Omental fat pad (tissue), 4 donors: ENCODE results near the gene USH1G. TPM values are rescaled to one million over a fixed set of nuclear protein-coding genes. Genes with fewer than 3 reads are reported as not detected.

Source experiments
- ATAC-seq: fragments of 150-250 bp; one replicate; pipeline ENCODE4 v1.9.1; 2016; ENCODE audit warnings: mild to moderate bottlenecking, moderate library complexity; ENCODE audit not compliant: low FRiP score
- DNase-seq: peaks from one replicate; pipeline ENCODE4 v3.0.0-alpha.2; 2019; ENCODE audit warnings: low spot score
- CTCF ChIP-seq, 3 donors: fragments of 450-650 bp; IDR thresholded peaks; one replicate each; pipeline ENCODE4 v1.5.1; 2016 to 2017; ENCODE audit warnings: antibody characterized with exemption in 3 of 3, mild to moderate bottlenecking in 3 of 3, moderate library complexity in 2 of 3
- total RNA-seq, 4 donors: library from RNA; depleted of rRNA; stranded (reverse); fragments of >200 nt; gene quantifications; one replicate each; pipeline ENCODE4 v1.1.0, GENCODE V29; 2016

Gene USH1G
- total RNA-seq, 4 donors from 2014 or later = not detected

- no peak for DNase-seq
- ATAC-seq = no peak
- TF ChIP-seq CTCF (IDR thresholded peaks at IDR 0.05) = no peak
Observed at GRCh38 chr17:74883241-74883745, 39.8 kb downstream of the USH1G start.

- no peak for TF ChIP-seq CTCF (IDR thresholded peaks at IDR 0.05)
- no peak for DNase-seq
- no peak for ATAC-seq
Observed at GRCh38 chr17:74882517-74883240, 40.4 kb downstream of the USH1G start.

GRCh38 chr17:74881073-74881472 lies 42.0 kb downstream of the USH1G start:
- no peak for ATAC-seq
- TF ChIP-seq CTCF (IDR thresholded peaks at IDR 0.05) = no peak

GRCh38 chr17:74879308-74879707 lies 43.7 kb downstream of the USH1G start:
- TF ChIP-seq CTCF (IDR thresholded peaks at IDR 0.05) = no peak
- DNase-seq (no peak), ATAC-seq (no peak)

More at GRCh38 chr17:74881073-74881472, 42.0 kb downstream of the USH1G start:
- DNase-seq = no peak

- no peak for ATAC-seq
Observed at GRCh38 chr17:74878658-74879057, 44.4 kb downstream of the USH1G start.

GRCh38 chr17:74877592-74878548 lies 45.2 kb downstream of the USH1G start:
- TF ChIP-seq CTCF (IDR thresholded peaks at IDR 0.05) = no peak
- no peak for DNase-seq
- ATAC-seq = no peak

More at GRCh38 chr17:74878658-74879057, 44.4 kb downstream of the USH1G start:
- TF ChIP-seq CTCF (IDR thresholded peaks at IDR 0.05) = no peak
- DNase-seq = no peak
